Esophagus muscularis mucosa (tissue), 4 donors: Measurements from ENCODE around the gene CYP11A1.

ENCODE experiments used
- EP300 ChIP-seq: sonication (generic); formaldehyde crosslinking; IDR thresholded peaks from one replicate; pipeline ENCODE4 v1.6.1; 2017; ENCODE audit warnings: antibody characterized with exemption
- POLR2A ChIP-seq: fragments of 450-650 bp; IDR thresholded peaks from one replicate; pipeline ENCODE4 v1.6.1; 2017; ENCODE audit warnings: antibody characterized with exemption, moderate library complexity, mild to moderate bottlenecking, low read depth
- POLR2AphosphoS5 ChIP-seq, 2 donors: sonication (generic); formaldehyde crosslinking; IDR thresholded peaks; one replicate each; pipeline ENCODE4 v1.6.1; 2017; ENCODE audit warnings: antibody characterized with exemption in 2 of 2
- TF ChIP-seq, protein P1 (sequence below), 3 experiments: fragments of 200-600 bp in 2 of 3; fragments of 450-650 bp in 1 of 3; sonication (generic) in 2 of 3; IDR thresholded peaks; one replicate each; pipeline ENCODE4 v1.5.1; 2017 to 2019; ENCODE audit warnings: antibody characterized with exemption in 3 of 3, mild to moderate bottlenecking in 2 of 3, moderate library complexity in 1 of 3

DNA sequence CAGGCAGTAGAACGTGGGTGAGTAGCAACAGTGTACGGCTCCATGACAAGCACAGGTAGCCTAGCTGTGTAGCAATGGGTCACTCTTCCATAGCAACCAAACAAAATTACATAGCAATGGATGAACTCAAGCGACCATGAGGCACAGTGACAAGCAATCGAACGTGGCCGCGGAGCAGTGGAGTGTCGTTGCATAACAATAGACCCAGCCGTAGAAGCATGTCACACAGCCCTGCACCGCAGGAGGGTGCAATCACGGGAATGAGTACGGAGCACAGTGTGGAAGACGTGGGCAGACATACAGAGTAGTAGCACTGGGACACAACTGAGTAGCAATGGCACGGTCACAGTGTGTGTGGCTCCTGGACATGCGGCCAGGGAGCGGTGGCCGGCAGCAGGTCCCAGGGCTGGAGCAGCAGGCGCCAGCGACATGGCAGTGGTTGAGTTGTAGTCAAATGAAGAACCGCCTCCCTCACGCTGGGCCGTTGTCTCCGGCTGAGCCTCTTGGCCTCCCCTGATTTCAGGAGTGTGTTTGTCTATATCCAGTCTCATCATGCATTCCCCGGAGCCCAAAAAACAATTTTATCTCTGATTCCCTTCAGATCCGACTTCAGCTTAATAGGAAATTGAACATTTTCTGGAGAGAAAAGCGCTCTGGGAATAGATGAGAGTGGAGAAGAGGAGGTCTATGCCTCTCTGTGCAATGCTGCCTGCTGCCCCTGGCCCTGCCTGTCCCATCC, 67.2 kb downstream of the CYP11A1 start:
- TF ChIP-seq, protein P1, sequence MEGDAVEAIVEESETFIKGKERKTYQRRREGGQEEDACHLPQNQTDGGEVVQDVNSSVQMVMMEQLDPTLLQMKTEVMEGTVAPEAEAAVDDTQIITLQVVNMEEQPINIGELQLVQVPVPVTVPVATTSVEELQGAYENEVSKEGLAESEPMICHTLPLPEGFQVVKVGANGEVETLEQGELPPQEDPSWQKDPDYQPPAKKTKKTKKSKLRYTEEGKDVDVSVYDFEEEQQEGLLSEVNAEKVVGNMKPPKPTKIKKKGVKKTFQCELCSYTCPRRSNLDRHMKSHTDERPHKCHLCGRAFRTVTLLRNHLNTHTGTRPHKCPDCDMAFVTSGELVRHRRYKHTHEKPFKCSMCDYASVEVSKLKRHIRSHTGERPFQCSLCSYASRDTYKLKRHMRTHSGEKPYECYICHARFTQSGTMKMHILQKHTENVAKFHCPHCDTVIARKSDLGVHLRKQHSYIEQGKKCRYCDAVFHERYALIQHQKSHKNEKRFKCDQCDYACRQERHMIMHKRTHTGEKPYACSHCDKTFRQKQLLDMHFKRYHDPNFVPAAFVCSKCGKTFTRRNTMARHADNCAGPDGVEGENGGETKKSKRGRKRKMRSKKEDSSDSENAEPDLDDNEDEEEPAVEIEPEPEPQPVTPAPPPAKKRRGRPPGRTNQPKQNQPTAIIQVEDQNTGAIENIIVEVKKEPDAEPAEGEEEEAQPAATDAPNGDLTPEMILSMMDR (IDR thresholded peaks at IDR 0.05), result no peak
- TF ChIP-seq POLR2A (no peak), EP300 (no peak), POLR2AphosphoS5 (IDR thresholded peaks at IDR 0.05) (no peak)
